Upper lobe of left lung (tissue), 6 donors: Measurements from ENCODE around the gene RAD51AP2. TPM values are rescaled to one million over a fixed set of nuclear protein-coding genes. Genes with fewer than 3 reads are reported as not detected.

Experiments
- ATAC-seq, 2 donors: fragments of 200-7000 bp; cut with Tn5 transposase; one replicate each; pipeline ENCODE4 v1.9.1; 2022; ENCODE audit warnings: mild to moderate bottlenecking in 2 of 2, moderate library complexity in 2 of 2; ENCODE audit not compliant: low FRiP score in 2 of 2
- DNase-seq, 2 donors: peaks; one replicate each; pipeline ENCODE4 v3.0.0-alpha.2; 2019 to 2020
- H3K27ac ChIP-seq, 4 donors: fragments of 200-600 bp; sonication (generic); one replicate each; pipeline ENCODE4 v1.5.1; 2016 to 2019
- H3K27me3 ChIP-seq, 4 donors: fragments of 200-600 bp; sonication (generic); one replicate each; pipeline ENCODE4 v1.5.1; 2017 to 2019
- H3K36me3 ChIP-seq, 4 donors: fragments of 200-600 bp; sonication (generic); one replicate each; pipeline ENCODE4 v1.5.1; 2016 to 2019
- H3K4me1 ChIP-seq, 4 donors: fragments of 200-600 bp; sonication (generic); one replicate each; pipeline ENCODE4 v1.5.1; 2018 to 2019
- H3K4me3 ChIP-seq, 4 donors: fragments of 200-600 bp; sonication (generic); one replicate each; pipeline ENCODE4 v1.5.1; 2017 to 2019; ENCODE audit warnings: mild to moderate bottlenecking in 2 of 4, moderate library complexity in 1 of 4
- H3K9me3 ChIP-seq, 4 donors: fragments of 200-600 bp; sonication (generic); one replicate each; pipeline ENCODE4 v1.5.1; 2018 to 2019
- CTCF ChIP-seq, 6 experiments: fragments of 450-650 bp in 4 of 6; fragments of 200-600 bp in 2 of 6; sonication (generic) in 2 of 6; IDR thresholded peaks; one replicate each; pipeline ENCODE4 v1.5.1; 2016 to 2019; ENCODE audit warnings: antibody characterized with exemption in 6 of 6
- EP300 ChIP-seq, 4 donors: sonication (generic); formaldehyde crosslinking; IDR thresholded peaks; one replicate each; pipeline ENCODE4 v1.5.1; 2017; ENCODE audit warnings: antibody characterized with exemption in 4 of 4, control low read depth in 2 of 4
- POLR2A ChIP-seq, 4 donors: fragments of 450-650 bp; IDR thresholded peaks; one replicate each; pipeline ENCODE4 v1.5.1; 2016 to 2017; ENCODE audit warnings: antibody characterized with exemption in 4 of 4, mild to moderate bottlenecking in 2 of 4
- POLR2AphosphoS5 ChIP-seq, 2 donors: sonication (generic); formaldehyde crosslinking; IDR thresholded peaks; one replicate each; pipeline ENCODE4 v1.5.1; 2017; ENCODE audit warnings: antibody characterized with exemption in 2 of 2
- WGBS, 2 donors: methylation state at CpG; one replicate each; pipeline ENCODE4 v1.1.5; 2017 to 2018; 5-methylcytosine and 5-hydroxymethylcytosine counted together
- total RNA-seq, 6 donors: library from RNA; depleted of rRNA in 4 of 6; stranded (reverse); fragments of >200 nt in 4 of 6; gene quantifications; one replicate each; pipeline versions ENCODE4 v1.1.0 to v1.2.1, GENCODE V29; 2016 to 2021
- donor health status: DM: no; HTN: no; CAD: no; lungs with moderate emphysema.
- donor health status: DM: no; HTN: yes; CAD: no; lungs with severe emphysema.

RAD51AP2 gene
- total RNA-seq, 6 donors from 2014 or later, result 0.06 TPM; not detected in 5

DNA sequence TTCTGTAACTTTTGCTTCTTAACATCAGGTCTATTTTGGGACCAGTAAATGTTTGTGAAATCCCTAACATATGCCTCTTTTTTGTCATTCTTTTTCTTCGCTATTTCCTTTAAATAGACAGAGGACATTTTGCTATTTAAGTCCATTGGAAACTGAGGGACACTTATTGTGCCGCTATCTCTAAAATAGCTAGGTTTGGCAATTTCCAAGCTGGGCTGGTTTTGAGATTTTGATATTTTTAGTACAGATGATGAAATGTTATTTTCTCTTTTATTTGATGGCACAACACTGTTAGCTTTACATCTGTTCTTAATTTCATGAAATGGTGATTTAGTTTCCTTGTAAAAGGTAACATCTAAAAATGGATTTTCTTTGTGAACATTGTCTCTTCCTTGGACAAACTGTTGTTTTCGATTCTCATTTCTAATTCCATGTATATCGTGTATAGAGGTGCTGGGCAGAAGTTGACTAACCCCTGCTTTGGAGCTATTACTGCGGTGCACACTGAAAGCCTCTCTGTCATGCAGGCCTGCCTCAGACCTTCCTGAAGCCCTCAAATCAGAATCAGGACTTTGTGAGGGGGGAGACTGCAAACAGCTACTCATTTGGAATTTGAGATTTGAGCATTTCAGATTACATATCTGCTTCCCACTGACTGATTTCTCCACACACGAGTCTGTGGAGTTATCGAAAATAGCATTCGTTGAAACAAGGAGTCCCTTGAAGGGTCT is 594 bp downstream of the RAD51AP2 start:
- TF ChIP-seq POLR2AphosphoS5 (IDR thresholded peaks at IDR 0.05), result no peak
- TF ChIP-seq POLR2A (IDR thresholded peaks at IDR 0.05), result no peak
- TF ChIP-seq CTCF (IDR thresholded peaks at IDR 0.05), result no peak
- no peak for TF ChIP-seq EP300 (IDR thresholded peaks at IDR 0.05)
- ATAC-seq, result peak in 1 of 2 donors; percentile 9
- 39 to 44% methylated on average over 8 of the region's 8 CpGs for WGBS, 2 donors
- Histone ChIP-seq H3K36me3 (no peaks in the 10 kb centered on the region), H3K9me3 (no peaks in the 10 kb centered on the region), H3K4me1 (peaks cover 0 to 11% (median 9%) of the 10 kb centered on the region in 4 donors), H3K4me3 (peak overlapping the region in 3 of 4 donors; percentile 32 to 47 (median 46)), H3K27me3 (no peaks in the 10 kb centered on the region), H3K27ac (peak overlapping the region in 1 of 4 donors; percentile 31)
- DNase-seq, result no peak

DNA sequence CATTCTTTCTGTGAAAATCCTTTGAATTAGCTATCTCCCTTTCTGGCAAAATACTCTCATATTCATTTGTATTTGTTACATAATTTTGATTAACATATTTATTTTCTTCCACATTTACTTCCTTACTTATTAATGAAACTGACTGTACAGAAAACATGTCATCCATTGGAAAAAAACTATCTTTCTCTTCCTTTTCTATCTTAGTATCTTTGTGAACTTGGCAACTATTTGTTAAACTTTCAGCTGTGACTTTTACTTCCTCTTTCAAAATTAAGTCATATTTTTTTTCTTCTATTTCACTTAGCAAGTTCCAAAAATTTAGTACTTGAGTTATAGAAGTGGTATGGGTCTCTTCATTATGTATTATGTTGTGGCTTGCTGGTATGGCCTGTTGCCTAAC is 2.6 kb downstream of the RAD51AP2 start:
- H3K4me3 ChIP-seq, result no peak overlapping the region
- no peaks in the 10 kb centered on the region for H3K27me3 ChIP-seq
- DNase-seq, result no peak
- no peak overlapping the region for H3K27ac ChIP-seq
- no peaks in the 10 kb centered on the region for H3K9me3 ChIP-seq
- H3K36me3 ChIP-seq, result no peaks in the 10 kb centered on the region
- TF ChIP-seq CTCF (IDR thresholded peaks at IDR 0.05) (no peak), EP300 (IDR thresholded peaks at IDR 0.05) (no peak), POLR2AphosphoS5 (IDR thresholded peaks at IDR 0.05) (no peak), POLR2A (IDR thresholded peaks at IDR 0.05) (no peak)
- H3K4me1 ChIP-seq, result peaks cover 0 to 11% (median 9%) of the 10 kb centered on the region in 4 donors
- no peak for ATAC-seq

GRCh38 chr2:17506736-17507616 is 11.3 kb downstream of the RAD51AP2 start:
- H3K9me3 ChIP-seq, result no peaks in the 10 kb centered on the region
- ATAC-seq (no peak), DNase-seq (no peak)
- 61 to 64% methylated on average over 2 of the region's 2 CpGs for WGBS, 2 donors
- H3K27me3 ChIP-seq, result no peaks in the 10 kb centered on the region
- H3K27ac ChIP-seq, result no peak overlapping the region
- TF ChIP-seq EP300 (IDR thresholded peaks at IDR 0.05), result no peak
- TF ChIP-seq CTCF (IDR thresholded peaks at IDR 0.05), result no peak
- no peak for TF ChIP-seq POLR2AphosphoS5 (IDR thresholded peaks at IDR 0.05)
- no peak for TF ChIP-seq POLR2A (IDR thresholded peaks at IDR 0.05)
- H3K4me3 ChIP-seq, result no peak overlapping the region
- no peaks in the 10 kb centered on the region for H3K36me3 ChIP-seq
- no peaks in the 10 kb centered on the region for H3K4me1 ChIP-seq

DNA sequence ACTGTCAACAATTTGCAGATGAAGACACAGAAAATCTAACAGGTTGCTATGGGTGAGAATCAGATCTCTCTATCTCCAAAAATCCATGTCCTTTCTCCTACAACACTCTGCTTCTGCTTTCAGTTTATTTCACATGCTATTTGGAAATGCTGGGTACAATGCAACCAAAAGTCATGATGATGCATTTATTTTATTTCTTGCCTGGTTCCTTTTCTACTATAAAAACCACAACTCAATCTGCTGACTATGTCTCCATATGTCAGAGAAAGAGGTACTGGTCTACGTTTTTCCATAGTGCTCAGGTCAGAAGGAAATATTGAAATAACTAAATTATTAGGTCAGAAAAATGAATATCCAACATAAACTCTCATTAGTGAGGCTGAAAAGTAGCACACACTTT is 20.5 kb downstream of the RAD51AP2 start:
- H3K27me3 ChIP-seq, result no peaks in the 10 kb centered on the region
- no peak for DNase-seq
- H3K4me1 ChIP-seq, result no peaks in the 10 kb centered on the region
- WGBS, 2 donors, result 39 to 49% methylated on average over 1 of the region's 1 CpG
- H3K4me3 ChIP-seq, result no peak overlapping the region
- ATAC-seq, result no peak
- H3K36me3 ChIP-seq, result no peaks in the 10 kb centered on the region
- no peak for TF ChIP-seq POLR2AphosphoS5 (IDR thresholded peaks at IDR 0.05)
- no peak for TF ChIP-seq CTCF (IDR thresholded peaks at IDR 0.05)
- no peak for TF ChIP-seq EP300 (IDR thresholded peaks at IDR 0.05)
- no peak for TF ChIP-seq POLR2A (IDR thresholded peaks at IDR 0.05)
- H3K27ac ChIP-seq, result no peak overlapping the region
- H3K9me3 ChIP-seq, result no peaks in the 10 kb centered on the region
